ENCODE measurements around the gene FUT1. TPM values are rescaled to one million over a fixed set of nuclear protein-coding genes. Genes with fewer than 3 reads are reported as not detected.

Gene FUT1
- total RNA-seq, 1 experiment from 2014 or later: 14.1 TPM

DNA sequence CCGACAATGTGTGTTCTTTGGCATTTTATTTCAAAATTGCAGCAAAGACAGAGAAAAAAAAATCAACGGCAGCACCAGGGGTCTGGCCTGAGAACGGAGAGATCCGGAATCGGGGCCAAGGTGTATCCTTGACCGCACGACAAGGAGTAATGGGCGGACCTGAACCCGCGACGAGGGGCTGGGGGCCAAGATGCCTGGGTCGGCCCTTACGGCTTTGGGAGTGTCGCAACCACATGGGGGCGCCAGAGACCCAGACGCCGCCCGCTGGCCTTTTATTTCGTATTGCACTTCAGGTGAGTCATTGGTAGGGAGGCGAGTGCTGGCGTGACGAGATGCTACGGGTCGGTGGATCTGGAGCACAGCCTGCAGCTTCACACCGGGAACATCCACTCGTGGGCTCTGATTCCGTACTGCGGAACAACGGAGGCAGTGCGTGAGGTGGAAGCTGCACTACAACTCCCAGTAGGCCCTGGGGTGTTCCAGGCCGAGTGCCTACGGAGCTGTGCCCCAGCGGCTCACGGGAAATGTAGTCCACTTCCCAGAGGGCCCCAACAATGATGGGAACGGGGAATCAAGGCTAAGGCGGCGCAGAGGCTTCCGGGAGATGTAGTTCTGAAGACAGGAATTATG, 42.7 kb upstream of the FUT1 start:
- ChIA-PET RAD21 (ENCODE audit: low non-redundant PET in 1 of 2, low total read pairs in 2 of 2, uncharacterized antibody in 2 of 2, unreplicated experiment in 2 of 2) (interaction anchor here (0.5 to 1.4 kb wide), 12 partner anchors 15 to 430 kb away, joined by 3 to 6 read pairs (median 3); partner anchors contain the start of genes HSD17B14 (in 2 of the 2), BCAT2 (in 1 of the 2), GYS1 (in 1 of the 2) and NUCB1 (in 1 of the 2)), CTCF (interaction anchor here (0.6 to 3.0 kb wide), 30 partner anchors 10 to 404 kb away, joined by 3 to 38 read pairs (median 4); partner anchors contain the start of genes BCAT2, CA11, GYS1 and HSD17B14), POLR2A (interaction anchor here (0.7 to 1.7 kb wide), 5 partner anchors 16 to 77 kb away, joined by 3 to 7 read pairs (median 4); partner anchors contain the start of genes BCAT2 and PPP1R15A)
- H3K36me3 ChIP-seq (ENCODE audit: control insufficient read depth in 1 of 2, insufficient read depth in 2 of 2, low read length in 2 of 2): no peaks in the 10 kb centered on the region
- intact Hi-C loops (cut with micrococcal nuclease): loop anchor here (1.0 kb wide), 1 partner anchor 40 kb away; no protein-coding TSS in a partner anchor
- peak overlapping the region; percentile 59 for H3K4me2 ChIP-seq (ENCODE audit: low read length)
- H4K20me1 ChIP-seq (ENCODE audit: insufficient read depth): no peaks in the 10 kb centered on the region
- H3K27me3 ChIP-seq (ENCODE audit: insufficient read depth, low read length): no peaks in the 10 kb centered on the region
- no peak overlapping the region for H2AFZ ChIP-seq (ENCODE audit: low read depth, low read length, poor library complexity, severe bottlenecking)
- no peaks in the 10 kb centered on the region for H3K79me2 ChIP-seq (ENCODE audit: insufficient read depth, low read length)
- no TSS peak for BruUV-seq (replicated peaks)
- H3K27ac ChIP-seq (ENCODE audit: low read depth, low read length): peak overlapping the region; percentile 41
- TF ChIP-seq SRF (IDR thresholded peaks at IDR 0.05; ENCODE audit: low read depth): no peak
- TF ChIP-seq ELF1 (IDR thresholded peaks at IDR 0.05; ENCODE audit: borderline replicate concordance, low read depth): peak; percentile 74; the same call in 1 of the 2 replicates
- no peak for TF ChIP-seq SP1 (IDR thresholded peaks at IDR 0.05; ENCODE audit: low read depth)
- peak; percentile 44 for TF ChIP-seq TCF7L2 (IDR thresholded peaks at IDR 0.05; ENCODE audit: borderline replicate concordance, extremely low read depth, insufficient read depth, insufficient read length)
- peak; percentile 80 for TF ChIP-seq YY1 (IDR thresholded peaks at IDR 0.05; ENCODE audit: extremely low read depth, insufficient replicate concordance, low read depth, low read length)
- peak; percentile 99 for TF ChIP-seq RAD21 (IDR thresholded peaks at IDR 0.05; ENCODE audit: low read depth)
- no peak for TF ChIP-seq JUND (IDR thresholded peaks at IDR 0.05)
- TF ChIP-seq POLR2AphosphoS5 (IDR thresholded peaks at IDR 0.05; ENCODE audit: low read depth, low read length): peak; percentile 53
- TF ChIP-seq, protein P1, sequence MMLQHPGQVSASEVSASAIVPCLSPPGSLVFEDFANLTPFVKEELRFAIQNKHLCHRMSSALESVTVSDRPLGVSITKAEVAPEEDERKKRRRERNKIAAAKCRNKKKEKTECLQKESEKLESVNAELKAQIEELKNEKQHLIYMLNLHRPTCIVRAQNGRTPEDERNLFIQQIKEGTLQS (IDR thresholded peaks at IDR 0.05): no peak
- TF ChIP-seq, protein P2, sequence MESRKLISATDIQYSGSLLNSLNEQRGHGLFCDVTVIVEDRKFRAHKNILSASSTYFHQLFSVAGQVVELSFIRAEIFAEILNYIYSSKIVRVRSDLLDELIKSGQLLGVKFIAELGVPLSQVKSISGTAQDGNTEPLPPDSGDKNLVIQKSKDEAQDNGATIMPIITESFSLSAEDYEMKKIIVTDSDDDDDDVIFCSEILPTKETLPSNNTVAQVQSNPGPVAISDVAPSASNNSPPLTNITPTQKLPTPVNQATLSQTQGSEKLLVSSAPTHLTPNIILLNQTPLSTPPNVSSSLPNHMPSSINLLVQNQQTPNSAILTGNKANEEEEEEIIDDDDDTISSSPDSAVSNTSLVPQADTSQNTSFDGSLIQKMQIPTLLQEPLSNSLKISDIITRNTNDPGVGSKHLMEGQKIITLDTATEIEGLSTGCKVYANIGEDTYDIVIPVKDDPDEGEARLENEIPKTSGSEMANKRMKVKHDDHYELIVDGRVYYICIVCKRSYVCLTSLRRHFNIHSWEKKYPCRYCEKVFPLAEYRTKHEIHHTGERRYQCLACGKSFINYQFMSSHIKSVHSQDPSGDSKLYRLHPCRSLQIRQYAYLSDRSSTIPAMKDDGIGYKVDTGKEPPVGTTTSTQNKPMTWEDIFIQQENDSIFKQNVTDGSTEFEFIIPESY (IDR thresholded peaks at IDR 0.05; ENCODE audit: extremely low read depth, insufficient replicate concordance, low read length): no peak
- TF ChIP-seq ZNF274 (IDR thresholded peaks at IDR 0.05; ENCODE audit: low read depth, low read length): no peak
- TF ChIP-seq POLR2A (IDR thresholded peaks at IDR 0.05; ENCODE audit: borderline replicate concordance, extremely low read depth, insufficient read depth, insufficient read length): no peak
- TF ChIP-seq ZFX (IDR thresholded peaks at IDR 0.05): peak; percentile 25; the same call in 1 of the 2 replicates
- TF ChIP-seq, protein P3, sequence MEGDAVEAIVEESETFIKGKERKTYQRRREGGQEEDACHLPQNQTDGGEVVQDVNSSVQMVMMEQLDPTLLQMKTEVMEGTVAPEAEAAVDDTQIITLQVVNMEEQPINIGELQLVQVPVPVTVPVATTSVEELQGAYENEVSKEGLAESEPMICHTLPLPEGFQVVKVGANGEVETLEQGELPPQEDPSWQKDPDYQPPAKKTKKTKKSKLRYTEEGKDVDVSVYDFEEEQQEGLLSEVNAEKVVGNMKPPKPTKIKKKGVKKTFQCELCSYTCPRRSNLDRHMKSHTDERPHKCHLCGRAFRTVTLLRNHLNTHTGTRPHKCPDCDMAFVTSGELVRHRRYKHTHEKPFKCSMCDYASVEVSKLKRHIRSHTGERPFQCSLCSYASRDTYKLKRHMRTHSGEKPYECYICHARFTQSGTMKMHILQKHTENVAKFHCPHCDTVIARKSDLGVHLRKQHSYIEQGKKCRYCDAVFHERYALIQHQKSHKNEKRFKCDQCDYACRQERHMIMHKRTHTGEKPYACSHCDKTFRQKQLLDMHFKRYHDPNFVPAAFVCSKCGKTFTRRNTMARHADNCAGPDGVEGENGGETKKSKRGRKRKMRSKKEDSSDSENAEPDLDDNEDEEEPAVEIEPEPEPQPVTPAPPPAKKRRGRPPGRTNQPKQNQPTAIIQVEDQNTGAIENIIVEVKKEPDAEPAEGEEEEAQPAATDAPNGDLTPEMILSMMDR (IDR thresholded peaks at IDR 0.05 in 2 of 3, conservative IDR thresholded peaks at IDR 0.05 in 1 of 3; ENCODE audit: borderline replicate concordance in 1 of 3, insufficient read depth in 1 of 3, low read depth in 2 of 3, low read length in 2 of 3): peak; percentile 93 to 96 (median 93)
- H3K4me1 ChIP-seq (ENCODE audit: control insufficient read depth in 1 of 2, insufficient read depth in 2 of 2, low read length in 2 of 2): peaks cover 0 to 11% of the 10 kb centered on the region in 2 experiments; a peak in 1 of 4 replicates
- no peak overlapping the region for H3K9ac ChIP-seq (ENCODE audit: low read length)
- ATAC-seq (peak; percentile 99), DNase-seq (ENCODE audit: low read depth, low spot score) (peak; percentile 81)
- H3K9me3 ChIP-seq (ENCODE audit: control insufficient read depth in 1 of 2, insufficient read depth in 1 of 2, low read depth in 1 of 2, low read length in 2 of 2): no peaks in the 10 kb centered on the region
- H3K4me3 ChIP-seq (replicated peaks in 1 of 2; ENCODE audit: low read depth in 1 of 2, low read length in 2 of 2): peak overlapping the region; percentile 10 to 27; a peak in 3 of 4 replicates
- no peaks in the 10 kb centered on the region for H3K9me2 ChIP-seq (ENCODE audit: insufficient read depth)

Data from HCT116 (cell line).